ENCODE measurements around the gene LRRIQ3.
A peak's percentile ranks its signal among the peaks of the same experiment; 100 is the strongest.
"Not testable (repeated sequence)": the region's sequence is repeated elsewhere in the genome, so short reads cannot be mapped to it uniquely, and the experiment has no call there.

LRRIQ3 gene

GRCh38 chr1:74197657-74198552 is at the start of gene LRRIQ3, which contains the start of gene FPGT:
Gene LRRIQ3 (minus strand): TSS chr1:74198176. CDS start chr1:74183684, 14,492 bp downstream.
Gene FPGT (plus strand): TSS chr1:74198242. CDS start chr1:74198279, 37 bp downstream.
- DNase-seq (ENCODE audit: low read depth in 2 of 3, low spot score in 2 of 3) = peak; percentile 86 to 93 (median 91)

GRCh38 chr1:74246315-74246714 is 48.3 kb upstream of the LRRIQ3 start:
- DNase-seq (ENCODE audit: low read depth in 2 of 3, low spot score in 2 of 3) = no peak

GRCh38 chr1:74245168-74245772 is 47.3 kb upstream of the LRRIQ3 start:
- no peak for DNase-seq (ENCODE audit: low read depth in 2 of 3, low spot score in 2 of 3)

- DNase-seq (ENCODE audit: low read depth in 2 of 3, low spot score in 2 of 3) = no peak
Observed at GRCh38 chr1:74237787-74238186, 39.8 kb upstream of the LRRIQ3 start.

GRCh38 chr1:74237035-74237434 is 39.1 kb upstream of the LRRIQ3 start:
- DNase-seq (ENCODE audit: low read depth in 2 of 3, low spot score in 2 of 3) = no peak

- no peak for DNase-seq (ENCODE audit: low read depth in 2 of 3, low spot score in 2 of 3)
Observed at GRCh38 chr1:74236440-74236839, 38.5 kb upstream of the LRRIQ3 start.

- DNase-seq (ENCODE audit: low read depth in 2 of 3, low spot score in 2 of 3) = no peak
Observed at GRCh38 chr1:74235153-74235552, 37.2 kb upstream of the LRRIQ3 start, which contains the start of gene TNNI3K. Gene TNNI3K (plus strand): TSS chr1:74235387. CDS start chr1:74235452, 65 bp downstream.

- no peak for DNase-seq (ENCODE audit: low read depth in 2 of 3, low spot score in 2 of 3)
Observed at GRCh38 chr1:74223453-74223852, 25.5 kb upstream of the LRRIQ3 start.

- no peak for DNase-seq (ENCODE audit: low read depth in 2 of 3, low spot score in 2 of 3)
Observed at GRCh38 chr1:74222701-74223100, 24.7 kb upstream of the LRRIQ3 start.

GRCh38 chr1:74215229-74215628 is 17.3 kb upstream of the LRRIQ3 start:
- DNase-seq (ENCODE audit: low read depth in 2 of 3, low spot score in 2 of 3) = no peak

GRCh38 chr1:74205266-74205665 is 7.3 kb upstream of the LRRIQ3 start:
- DNase-seq (ENCODE audit: low read depth in 2 of 3, low spot score in 2 of 3) = no peak

- DNase-seq (ENCODE audit: low read depth in 2 of 3, low spot score in 2 of 3) = no peak
Observed at GRCh38 chr1:74199504-74199903, 1.5 kb upstream of the LRRIQ3 start.

- no peak for DNase-seq (ENCODE audit: low read depth in 2 of 3, low spot score in 2 of 3)
Observed at GRCh38 chr1:74197255-74197654, 721 bp downstream of the LRRIQ3 start.

- no peak for DNase-seq (ENCODE audit: low read depth in 2 of 3, low spot score in 2 of 3)
Observed at GRCh38 chr1:74195339-74195738, 2.6 kb downstream of the LRRIQ3 start.

GRCh38 chr1:74193908-74194307 is 4.1 kb downstream of the LRRIQ3 start:
- DNase-seq (ENCODE audit: low read depth in 2 of 3, low spot score in 2 of 3) = no peak

- DNase-seq (ENCODE audit: low read depth in 2 of 3, low spot score in 2 of 3) = no peak
Observed at GRCh38 chr1:74180490-74180889, 17.5 kb downstream of the LRRIQ3 start.

GRCh38 chr1:74174423-74174822 is 23.6 kb downstream of the LRRIQ3 start:
- not testable (repeated sequence) for DNase-seq (ENCODE audit: low read depth in 2 of 3, low spot score in 2 of 3)

- DNase-seq (ENCODE audit: low read depth in 2 of 3, low spot score in 2 of 3) = no peak
Observed at GRCh38 chr1:74162333-74162732, 35.6 kb downstream of the LRRIQ3 start.

GRCh38 chr1:74161497-74161896 is 36.5 kb downstream of the LRRIQ3 start:
- DNase-seq (ENCODE audit: low read depth in 2 of 3, low spot score in 2 of 3) = no peak

- DNase-seq (ENCODE audit: low read depth in 2 of 3, low spot score in 2 of 3) = no peak
Observed at GRCh38 chr1:74160046-74160445, 37.9 kb downstream of the LRRIQ3 start.

GRCh38 chr1:74145086-74145485 is 52.9 kb downstream of the LRRIQ3 start:
- DNase-seq (ENCODE audit: low read depth in 2 of 3, low spot score in 2 of 3) = no peak

- not testable (repeated sequence) for DNase-seq (ENCODE audit: low read depth in 2 of 3, low spot score in 2 of 3)
Observed at GRCh38 chr1:74117370-74117769, 80.6 kb downstream of the LRRIQ3 start.
